ENCODE results near the gene ELMO1. TPM values are rescaled to one million over a fixed set of nuclear protein-coding genes. Genes with fewer than 3 reads are reported as not detected.

ELMO1 gene
- total and polyA plus RNA-seq, 2 of the 13 experiments (the other 11 are each of a cell fraction or from before 2014, with no cell fraction given): 0.11 to 0.17 TPM

DNA sequence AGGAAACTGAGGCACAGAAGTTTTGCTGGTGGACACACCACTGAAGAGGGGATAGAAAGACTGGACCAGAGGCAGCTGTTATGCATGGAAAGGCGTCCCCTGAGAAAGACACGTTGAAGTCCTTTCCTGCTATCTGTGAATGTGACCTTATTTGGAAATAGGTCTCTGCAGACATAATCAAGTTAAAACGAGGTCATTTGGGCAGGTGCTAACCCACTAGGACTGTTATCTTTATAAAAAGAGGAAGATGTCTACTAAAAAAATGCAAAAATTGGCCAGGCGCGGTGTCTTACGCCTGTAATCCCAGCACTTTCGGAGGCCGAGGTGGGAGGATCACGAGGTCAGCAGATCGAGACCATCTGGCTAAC is 31.6 kb downstream of the ELMO1 start:
- Histone ChIP-seq H3K4me3 (replicated peaks in 1 of 3; ENCODE audit: insufficient read depth in 1 of 3, low read depth in 2 of 3, low read length in 3 of 3) (no peak overlapping the region), H3K9me3 (ENCODE audit: low read length) (no peaks in the 10 kb centered on the region), H3K79me2 (ENCODE audit: insufficient read depth, low read length) (no peaks in the 10 kb centered on the region), H4K20me1 (ENCODE audit: insufficient read depth, low read length) (no peaks in the 10 kb centered on the region), H3K4me1 (ENCODE audit: insufficient read depth, low read length) (peaks cover 29% of the 10 kb centered on the region), H3K4me2 (ENCODE audit: low read depth, low read length) (no peak overlapping the region), H3K27ac (ENCODE audit: extremely low read length, insufficient read depth, low read length) (no peak overlapping the region), H3K9ac (ENCODE audit: insufficient read depth, low read depth, low read length) (no peak overlapping the region), H2AFZ (ENCODE audit: low read length) (no peak overlapping the region), H3K27me3 (ENCODE audit: control insufficient read depth in 1 of 2, insufficient read depth in 2 of 2, low read length in 2 of 2) (no peaks in the 10 kb centered on the region), H3K36me3 (replicated peaks in 1 of 2; ENCODE audit: control insufficient read depth in 1 of 2, insufficient read depth in 2 of 2, low read length in 2 of 2) (no peaks in the 10 kb centered on the region)
- ChIA-PET POLR2A (no interaction called here), CTCF (ENCODE audit: low intra/inter-chr PET ratio, low total read pairs) (no interaction called here)
- BruUV-seq (replicated peaks): no TSS peak
- intact Hi-C loops (cut with micrococcal nuclease; ENCODE audit: unreplicated experiment) (no loop called here), in situ Hi-C loops (cut with HindIII; ENCODE audit: extremely low pct_ligation_motif_present, low pct_unique_long_range_greater_than_20kb) (no loop called here)
- FAIRE-seq (no peak), ATAC-seq (no peak), DNase-seq (ENCODE audit: low spot score) (no peak)
- 72% methylated on average over 10 of the region's 10 CpGs for WGBS (ENCODE audit: low lambda C conversion rate)
- TF ChIP-seq, protein P1, sequence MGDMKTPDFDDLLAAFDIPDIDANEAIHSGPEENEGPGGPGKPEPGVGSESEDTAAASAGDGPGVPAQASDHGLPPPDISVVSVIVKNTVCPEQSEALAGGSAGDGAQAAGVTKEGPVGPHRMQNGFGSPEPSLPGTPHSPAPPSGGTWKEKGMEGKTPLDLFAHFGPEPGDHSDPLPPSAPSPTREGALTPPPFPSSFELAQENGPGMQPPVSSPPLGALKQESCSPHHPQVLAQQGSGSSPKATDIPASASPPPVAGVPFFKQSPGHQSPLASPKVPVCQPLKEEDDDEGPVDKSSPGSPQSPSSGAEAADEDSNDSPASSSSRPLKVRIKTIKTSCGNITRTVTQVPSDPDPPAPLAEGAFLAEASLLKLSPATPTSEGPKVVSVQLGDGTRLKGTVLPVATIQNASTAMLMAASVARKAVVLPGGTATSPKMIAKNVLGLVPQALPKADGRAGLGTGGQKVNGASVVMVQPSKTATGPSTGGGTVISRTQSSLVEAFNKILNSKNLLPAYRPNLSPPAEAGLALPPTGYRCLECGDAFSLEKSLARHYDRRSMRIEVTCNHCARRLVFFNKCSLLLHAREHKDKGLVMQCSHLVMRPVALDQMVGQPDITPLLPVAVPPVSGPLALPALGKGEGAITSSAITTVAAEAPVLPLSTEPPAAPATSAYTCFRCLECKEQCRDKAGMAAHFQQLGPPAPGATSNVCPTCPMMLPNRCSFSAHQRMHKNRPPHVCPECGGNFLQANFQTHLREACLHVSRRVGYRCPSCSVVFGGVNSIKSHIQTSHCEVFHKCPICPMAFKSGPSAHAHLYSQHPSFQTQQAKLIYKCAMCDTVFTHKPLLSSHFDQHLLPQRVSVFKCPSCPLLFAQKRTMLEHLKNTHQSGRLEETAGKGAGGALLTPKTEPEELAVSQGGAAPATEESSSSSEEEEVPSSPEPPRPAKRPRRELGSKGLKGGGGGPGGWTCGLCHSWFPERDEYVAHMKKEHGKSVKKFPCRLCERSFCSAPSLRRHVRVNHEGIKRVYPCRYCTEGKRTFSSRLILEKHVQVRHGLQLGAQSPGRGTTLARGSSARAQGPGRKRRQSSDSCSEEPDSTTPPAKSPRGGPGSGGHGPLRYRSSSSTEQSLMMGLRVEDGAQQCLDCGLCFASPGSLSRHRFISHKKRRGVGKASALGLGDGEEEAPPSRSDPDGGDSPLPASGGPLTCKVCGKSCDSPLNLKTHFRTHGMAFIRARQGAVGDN (CRISPR knock-in tag; IDR thresholded peaks at IDR 0.05): no peak
- TF ChIP-seq, protein P2, sequence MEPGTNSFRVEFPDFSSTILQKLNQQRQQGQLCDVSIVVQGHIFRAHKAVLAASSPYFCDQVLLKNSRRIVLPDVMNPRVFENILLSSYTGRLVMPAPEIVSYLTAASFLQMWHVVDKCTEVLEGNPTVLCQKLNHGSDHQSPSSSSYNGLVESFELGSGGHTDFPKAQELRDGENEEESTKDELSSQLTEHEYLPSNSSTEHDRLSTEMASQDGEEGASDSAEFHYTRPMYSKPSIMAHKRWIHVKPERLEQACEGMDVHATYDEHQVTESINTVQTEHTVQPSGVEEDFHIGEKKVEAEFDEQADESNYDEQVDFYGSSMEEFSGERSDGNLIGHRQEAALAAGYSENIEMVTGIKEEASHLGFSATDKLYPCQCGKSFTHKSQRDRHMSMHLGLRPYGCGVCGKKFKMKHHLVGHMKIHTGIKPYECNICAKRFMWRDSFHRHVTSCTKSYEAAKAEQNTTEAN (CRISPR knock-in tag; conservative IDR thresholded peaks at IDR 0.05): no peak
- TF ChIP-seq ZNF850 (CRISPR knock-in tag; conservative IDR thresholded peaks at IDR 0.05): no peak

All from HepG2 (cell line).